Mammary epithelial cell (primary cell): ENCODE measurements around the gene ENOX1.

Experiments
- CTCF ChIP-seq, 2 donors: IDR thresholded peaks in 1 of 2; conservative IDR thresholded peaks in 1 of 2; 2 replicates each; pipeline ENCODE4 v1.5.1; 2011 to 2012; ENCODE audit warnings: inconsistent platforms in 2 of 2, low read length in 2 of 2, mild to moderate bottlenecking in 2 of 2, control low read depth in 1 of 2, low read depth in 1 of 2; ENCODE audit not compliant: insufficient read depth in 1 of 2; ENCODE audit errors: extremely low read depth in 1 of 2
- EZH2 ChIP-seq: IDR thresholded peaks from 2 replicates; pipeline ENCODE4 v1.6.1; 2012; ENCODE audit warnings: low read length, inconsistent platforms, borderline replicate concordance

GRCh38 chr13:43246382-43246781 lies 540.4 kb downstream of the ENOX1 start:
- TF ChIP-seq CTCF (conservative IDR thresholded peaks at IDR 0.05 in 1 of 2, IDR thresholded peaks at IDR 0.05 in 1 of 2; ENCODE audit: extremely low read depth in 1 of 2, insufficient read depth in 1 of 2, low read depth in 1 of 2, low read length in 2 of 2) (no peak), EZH2 (no peak)
